Right atrium auricular region (tissue), 2 donors: ENCODE data around the gene RIT1. TPM values are rescaled to one million over a fixed set of nuclear protein-coding genes. Genes with fewer than 3 reads are reported as not detected.

Experiments
- DNase-seq: peaks from one replicate; pipeline ENCODE4 v3.0.0-alpha.2; 2019; ENCODE audit warnings: low spot score
- H3K27ac ChIP-seq, 2 donors: fragments of 200-600 bp; sonication (generic); 1 replicate in 1 of 2; 2 replicates in 1 of 2; pipeline ENCODE4 v1.5.1; 2016 to 2019
- H3K27me3 ChIP-seq, 2 donors: fragments of 200-600 bp; sonication (generic); one replicate each; pipeline versions ENCODE4 v1.5.1 to v1.6.0; 2017 to 2019
- H3K36me3 ChIP-seq: fragments of 200-600 bp; sonication (generic); one replicate; pipeline ENCODE4 v1.5.1; 2016
- H3K4me1 ChIP-seq, 2 donors: fragments of 200-600 bp; sonication (generic); one replicate each; pipeline versions ENCODE4 v1.5.1 to v1.6.0; 2017 to 2019
- H3K4me3 ChIP-seq, 2 donors: fragments of 200-600 bp; sonication (generic); 1 replicate in 1 of 2; 2 replicates in 1 of 2; pipeline ENCODE4 v1.5.1; 2017 to 2019; ENCODE audit warnings: mild to moderate bottlenecking in 1 of 2, moderate library complexity in 1 of 2
- H3K9me3 ChIP-seq, 2 donors: fragments of 200-600 bp; sonication (generic); one replicate each; pipeline ENCODE4 v1.5.1; 2019
- microRNA-seq, 2 donors: library from miRNA; unstranded; fragments of <30 nt; microRNA quantifications; one replicate each; pipeline ENCODE4, GENCODE V29; 2016 to 2017; ENCODE audit warnings: borderline number of aligned reads in 2 of 2, borderline replicate concordance in 1 of 2
- total RNA-seq, 2 donors: library from RNA; depleted of rRNA; stranded (reverse); fragments of >200 nt; gene quantifications; one replicate each; pipeline ENCODE4 v1.1.0, GENCODE V29; 2016
- TF ChIP-seq, protein P1 (sequence below), 2 donors: fragments of 200-600 bp; sonication (generic); IDR thresholded peaks; one replicate each; pipeline ENCODE4 v1.5.1; 2019; ENCODE audit warnings: antibody characterized with exemption in 2 of 2

Gene RIT1
- total RNA-seq, 2 donors from 2014 or later: 13.3 to 25.3 TPM

DNA sequence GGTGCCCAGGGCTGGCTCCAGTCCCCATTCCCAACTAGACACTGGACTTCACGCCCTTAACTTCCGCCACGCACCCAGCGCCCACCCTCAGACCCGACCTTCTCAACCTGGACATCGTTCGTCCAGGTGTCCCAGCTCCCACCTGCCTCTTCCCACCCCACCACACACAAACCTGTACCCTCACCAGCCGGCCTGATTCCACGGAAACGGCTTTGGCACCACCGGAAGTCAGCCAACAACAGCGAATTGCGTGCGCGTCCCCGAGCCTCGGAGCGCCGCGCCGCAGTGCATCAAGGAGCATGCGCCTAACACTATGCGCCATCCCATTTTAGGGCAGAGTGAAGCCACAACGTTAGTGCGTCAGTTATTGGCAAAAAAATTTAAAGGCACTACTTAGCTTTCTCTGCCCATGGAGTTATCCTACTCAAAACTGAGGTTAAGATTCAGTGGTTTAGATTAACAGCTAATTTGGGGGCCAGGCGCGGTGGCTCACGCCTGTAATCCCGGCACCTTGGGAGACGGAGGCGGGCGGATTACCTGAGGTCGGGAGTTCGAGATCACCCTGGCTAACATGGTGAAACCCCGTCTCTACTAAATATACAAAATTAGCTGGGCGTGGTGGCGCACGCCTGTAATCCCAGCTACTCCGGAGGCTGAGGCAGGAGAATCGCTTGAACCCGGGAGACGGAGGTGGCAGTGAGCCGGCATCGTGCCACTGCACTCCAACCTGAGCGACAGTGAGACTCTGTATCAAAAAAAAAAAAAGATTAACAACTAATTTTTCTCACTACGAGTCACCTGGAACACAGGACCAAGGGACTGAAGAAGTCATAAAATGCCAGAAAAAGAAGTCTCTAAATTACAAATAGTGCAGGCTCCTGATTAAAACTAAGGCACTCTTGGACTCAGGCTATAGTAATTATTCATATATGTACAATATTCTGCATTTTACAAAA is 53.9 kb downstream of the RIT1 start, which contains the start of gene GON4L:
TSS of gene GON4L (minus strand) at position 240 of the 956 bp plus-strand sequence. CDS start 3,434 bp downstream, outside the sequence.
- H3K4me1 ChIP-seq: peaks cover 0 to 30% of the 10 kb centered on the region in 2 donors

GRCh38 chr1:155856257-155856974 is 54.7 kb downstream of the RIT1 start:
- peak overlapping the region; percentile 75 to 78 for H3K4me3 ChIP-seq
- H3K4me1 ChIP-seq: peaks cover 0 to 30% of the 10 kb centered on the region in 2 donors
- DNase-seq: no peak
- TF ChIP-seq, protein P1, sequence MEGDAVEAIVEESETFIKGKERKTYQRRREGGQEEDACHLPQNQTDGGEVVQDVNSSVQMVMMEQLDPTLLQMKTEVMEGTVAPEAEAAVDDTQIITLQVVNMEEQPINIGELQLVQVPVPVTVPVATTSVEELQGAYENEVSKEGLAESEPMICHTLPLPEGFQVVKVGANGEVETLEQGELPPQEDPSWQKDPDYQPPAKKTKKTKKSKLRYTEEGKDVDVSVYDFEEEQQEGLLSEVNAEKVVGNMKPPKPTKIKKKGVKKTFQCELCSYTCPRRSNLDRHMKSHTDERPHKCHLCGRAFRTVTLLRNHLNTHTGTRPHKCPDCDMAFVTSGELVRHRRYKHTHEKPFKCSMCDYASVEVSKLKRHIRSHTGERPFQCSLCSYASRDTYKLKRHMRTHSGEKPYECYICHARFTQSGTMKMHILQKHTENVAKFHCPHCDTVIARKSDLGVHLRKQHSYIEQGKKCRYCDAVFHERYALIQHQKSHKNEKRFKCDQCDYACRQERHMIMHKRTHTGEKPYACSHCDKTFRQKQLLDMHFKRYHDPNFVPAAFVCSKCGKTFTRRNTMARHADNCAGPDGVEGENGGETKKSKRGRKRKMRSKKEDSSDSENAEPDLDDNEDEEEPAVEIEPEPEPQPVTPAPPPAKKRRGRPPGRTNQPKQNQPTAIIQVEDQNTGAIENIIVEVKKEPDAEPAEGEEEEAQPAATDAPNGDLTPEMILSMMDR (IDR thresholded peaks at IDR 0.05): no peak
- no peaks in the 10 kb centered on the region for H3K9me3 ChIP-seq
- no peaks in the 10 kb centered on the region for H3K27me3 ChIP-seq
- H3K27ac ChIP-seq: peak overlapping the region; percentile 80 to 88
- peaks cover 31% of the 10 kb centered on the region for H3K36me3 ChIP-seq

More for the DNA sequence above, 53.9 kb downstream of the RIT1 start, which contains the start of gene GON4L:
- peak within 1 kb of the TSS; percentile 75 to 78 for H3K4me3 ChIP-seq
- H3K27me3 ChIP-seq: no peaks in the 10 kb centered on the region
- no peaks in the 10 kb centered on the region for H3K9me3 ChIP-seq
- H3K27ac ChIP-seq: peak within 1 kb of the TSS; percentile 80 to 88
- peak; percentile 88 for DNase-seq
- peaks cover 24% of the 10 kb centered on the region for H3K36me3 ChIP-seq
- TF ChIP-seq, protein P1 (IDR thresholded peaks at IDR 0.05): no peak

DNA sequence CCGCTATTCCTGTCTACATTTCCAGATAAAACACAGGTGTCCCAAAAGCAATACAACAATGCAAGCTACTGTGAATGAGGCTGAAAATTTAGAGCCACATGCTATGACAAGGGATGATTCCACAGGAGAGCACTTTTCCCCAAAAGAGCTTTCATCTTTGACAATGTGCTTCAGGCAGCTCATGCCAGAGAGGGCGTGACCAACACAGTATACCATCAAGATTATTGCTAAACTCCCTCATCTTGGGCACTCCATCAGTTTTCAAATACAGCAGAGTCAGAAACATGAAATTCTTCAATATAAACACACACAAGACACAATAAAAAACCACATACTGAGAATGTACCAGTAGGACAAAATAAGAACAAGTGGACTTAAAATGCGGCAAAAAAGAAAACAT is 60.8 kb downstream of the RIT1 start:
- Histone ChIP-seq H3K9me3 (no peaks in the 10 kb centered on the region), H3K36me3 (peaks cover 53% of the 10 kb centered on the region), H3K27me3 (no peaks in the 10 kb centered on the region), H3K4me1 (peaks cover 0 to 8% of the 10 kb centered on the region in 2 donors), H3K27ac (no peak overlapping the region), H3K4me3 (no peak overlapping the region)
- DNase-seq: no peak
- TF ChIP-seq, protein P1 (IDR thresholded peaks at IDR 0.05): no peak

- DNase-seq: no peak
- TF ChIP-seq, protein P1 (IDR thresholded peaks at IDR 0.05): no peak
- Histone ChIP-seq H3K4me3 (no peak overlapping the region), H3K4me1 (peaks cover 0 to 8% of the 10 kb centered on the region in 2 donors), H3K27ac (no peak overlapping the region), H3K9me3 (no peaks in the 10 kb centered on the region), H3K27me3 (no peaks in the 10 kb centered on the region), H3K36me3 (peaks cover 44% of the 10 kb centered on the region)
Measured at GRCh38 chr1:155847823-155848529, 63.2 kb downstream of the RIT1 start.

Small RNAs within 50 kb of the gene (microRNA-seq; reads per million reads assigned to microRNA genes)
- gene MIR6738: 0 reads per million in 2 donors

Other genes starting within 250 kb of the RIT1 start
- 10 to 100 TPM; 54.0 to 90.8 TPM for gene YY1AP1, start 222.6 kb downstream of the RIT1 start, total RNA-seq
- 100 to 1,000 TPM in 1 of 2 donors, 10 to 100 TPM in 1; 76.8 to 120 TPM for gene DAP3, start 222.3 kb downstream of the RIT1 start, total RNA-seq
- 10 to 100 TPM; 14.9 to 22.4 TPM for gene GON4L, start 54.1 kb downstream of the RIT1 start, total RNA-seq
- gene SYT11, start 51.8 kb downstream of the RIT1 start, total RNA-seq: 10 to 100 TPM; 15.5 to 21.5 TPM
- gene KHDC4, start 23.1 kb upstream of the RIT1 start, total RNA-seq: 10 to 100 TPM; 13.4 to 25.9 TPM
- gene RXFP4, start 30.3 kb upstream of the RIT1 start, total RNA-seq: not detected
- gene ARHGEF2, start 67.2 kb upstream of the RIT1 start, total RNA-seq: 10 to 100 TPM; 50.8 to 69.8 TPM
- gene SSR2, start 109.6 kb upstream of the RIT1 start, total RNA-seq: 100 to 1,000 TPM in 1 of 2 donors, 10 to 100 TPM in 1; 87.6 to 206 TPM
- 10 to 100 TPM; 14.6 to 25.9 TPM for gene UBQLN4, start 142.4 kb upstream of the RIT1 start, total RNA-seq
- 10 to 100 TPM; 46.1 to 50.7 TPM for gene LAMTOR2, start 143.4 kb upstream of the RIT1 start, total RNA-seq
- under 1 TPM in 1 of 2 donors, not detected in 1; 0.98 TPM for gene RAB25, start 149.8 kb upstream of the RIT1 start, total RNA-seq
- under 1 TPM; 0.15 to 0.47 TPM for gene MEX3A, start 171.1 kb upstream of the RIT1 start, total RNA-seq
- 100 to 1,000 TPM; 258 to 273 TPM for gene LMNA, start 203.4 kb upstream of the RIT1 start, total RNA-seq
- 1 to 10 TPM; 2.0 to 4.2 TPM for gene SEMA4A, start 242.2 kb upstream of the RIT1 start, total RNA-seq